SIG-M5 treated with dmso at 0.1 percent for 504 hours (cell line): ENCODE results near the gene MAB21L4.

Experiments used
- DNase-seq: peaks from one replicate; lab custom pipeline; 2025; ENCODE audit not compliant: unreplicated experiment; lab: John Stamatoyannopoulos, UW

The MAB21L4 gene

GRCh38 chr2:240895656-240896388, at the start of gene MAB21L4:
Gene MAB21L4 (minus strand): TSS chr2:240896156. CDS start chr2:240895997, 159 bp downstream.
- no peak for DNase-seq

GRCh38 chr2:240936106-240936505, 40.1 kb upstream of the MAB21L4 start:
- no peak for DNase-seq

GRCh38 chr2:240935103-240935876, 39.3 kb upstream of the MAB21L4 start:
- DNase-seq = no peak

- no peak for DNase-seq
Observed at GRCh38 chr2:240934701-240935102, 38.7 kb upstream of the MAB21L4 start.

GRCh38 chr2:240933966-240934700, 38.2 kb upstream of the MAB21L4 start:
- no peak for DNase-seq

- no peak for DNase-seq
Observed at GRCh38 chr2:240933048-240933965, 37.4 kb upstream of the MAB21L4 start.

- no peak for DNase-seq
Observed at GRCh38 chr2:240932724-240933047, 36.7 kb upstream of the MAB21L4 start.

GRCh38 chr2:240932001-240932723, 36.2 kb upstream of the MAB21L4 start:
- no peak for DNase-seq

- DNase-seq = no peak
Observed at GRCh38 chr2:240931319-240931949, 35.5 kb upstream of the MAB21L4 start.

GRCh38 chr2:240930631-240931318, 34.8 kb upstream of the MAB21L4 start:
- no peak for DNase-seq

GRCh38 chr2:240930096-240930630, 34.2 kb upstream of the MAB21L4 start:
- DNase-seq = no peak

GRCh38 chr2:240929364-240930095, 33.6 kb upstream of the MAB21L4 start:
- DNase-seq = no peak

- no peak for DNase-seq
Observed at GRCh38 chr2:240928476-240929363, 32.8 kb upstream of the MAB21L4 start.

GRCh38 chr2:240927390-240927781, 31.4 kb upstream of the MAB21L4 start:
- no peak for DNase-seq

- DNase-seq = no peak
Observed at GRCh38 chr2:240926516-240927389, 30.8 kb upstream of the MAB21L4 start.
